Activated T-helper 1 cell treated with anti-CD3 and anti-CD28 coated beads, Interleukin-12 subunit alpha, Interleukin-12 subunit beta, Interleukin-2, Interleukin-4 antibody, amounts not matched to agents 30 ng/mL and 10 ng/mL and 1 ng/mL, durations not matched to agents 14 hours and 24 hours and 36 hours (primary cell): Measurements from ENCODE around the gene CABLES1. TPM values are rescaled to one million over a fixed set of nuclear protein-coding genes. Genes with fewer than 3 reads are reported as not detected.
"Not testable (repeated sequence)": the region's sequence is repeated elsewhere in the genome, so short reads cannot be mapped to it uniquely, and the experiment has no call there.

ENCODE experiments used
- DNase-seq: peaks from one replicate; pipeline ENCODE4 v3.0.0; 2021; ENCODE audit warnings: low spot score
- H3K27ac Mint-ChIP-seq: one replicate; pipeline ENCODE4 v1.8.0; 2021; ENCODE audit warnings: mild to moderate bottlenecking, mixed read lengths
- H3K27me3 Mint-ChIP-seq: one replicate; pipeline ENCODE4 v1.8.0; 2022; ENCODE audit warnings: mild to moderate bottlenecking, moderate library complexity, mixed read lengths; ENCODE audit not compliant: insufficient read depth
- H3K36me3 Mint-ChIP-seq: one replicate; pipeline ENCODE4 v1.8.0; 2021; ENCODE audit warnings: low read depth, mixed read lengths
- H3K4me1 Mint-ChIP-seq: one replicate; pipeline ENCODE4 v1.8.0; 2021; ENCODE audit warnings: low read depth, mixed read lengths
- H3K4me3 Mint-ChIP-seq: one replicate; pipeline ENCODE4 v1.8.0; 2021; ENCODE audit warnings: mild to moderate bottlenecking, moderate library complexity, mixed read lengths
- H3K9me3 Mint-ChIP-seq: one replicate; pipeline ENCODE4 v1.8.0; 2021; ENCODE audit warnings: mixed read lengths
- intact Hi-C: fragments of 100-400 bp; cut with micrococcal nuclease; formaldehyde crosslinking; loops from one replicate; pipeline ENCODE4 v1.15.1; 2024
- total RNA-seq: library from RNA; stranded (reverse); gene quantifications from 2 replicates; pipeline ENCODE4 v1.2.3, GENCODE V29; 2022

Gene CABLES1
- total RNA-seq, 1 donor from 2014 or later: 3.2 TPM

DNA sequence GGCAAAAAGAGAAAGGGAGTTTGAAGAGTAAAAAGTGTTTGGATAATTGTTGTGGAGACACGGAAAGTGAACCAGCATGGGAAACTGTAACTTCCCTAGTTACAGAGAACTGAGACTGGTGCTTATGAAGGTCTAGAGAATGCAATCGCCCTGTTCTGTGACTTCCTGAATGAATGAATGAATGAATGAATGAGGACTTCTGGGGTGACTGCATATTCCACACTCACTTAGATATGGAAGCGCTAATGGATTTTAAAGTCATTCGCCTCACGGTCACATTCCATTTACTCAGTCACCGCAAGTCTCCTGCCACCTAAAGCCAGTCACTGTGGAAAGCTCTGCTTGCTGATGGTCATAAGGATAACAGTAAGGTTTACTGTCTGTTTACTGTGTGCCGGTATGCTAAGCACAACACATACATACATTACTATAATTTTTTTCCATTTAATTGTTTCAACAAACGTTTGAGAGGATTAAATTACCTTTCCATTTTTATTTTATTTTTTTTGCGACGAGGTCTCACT lies 138.2 kb downstream of the CABLES1 start:
- Mint-ChIP-seq H3K9me3 (peaks cover 45% of the 10 kb centered on the region), H3K36me3 (peaks cover 13% of the 10 kb centered on the region), H3K27ac (no peak overlapping the region), H3K4me3 (no peak overlapping the region), H3K27me3 (peaks cover 2% of the 10 kb centered on the region), H3K4me1 (peaks cover 16% of the 10 kb centered on the region)
- intact Hi-C loops: no loop called here
- no peak for DNase-seq

DNA sequence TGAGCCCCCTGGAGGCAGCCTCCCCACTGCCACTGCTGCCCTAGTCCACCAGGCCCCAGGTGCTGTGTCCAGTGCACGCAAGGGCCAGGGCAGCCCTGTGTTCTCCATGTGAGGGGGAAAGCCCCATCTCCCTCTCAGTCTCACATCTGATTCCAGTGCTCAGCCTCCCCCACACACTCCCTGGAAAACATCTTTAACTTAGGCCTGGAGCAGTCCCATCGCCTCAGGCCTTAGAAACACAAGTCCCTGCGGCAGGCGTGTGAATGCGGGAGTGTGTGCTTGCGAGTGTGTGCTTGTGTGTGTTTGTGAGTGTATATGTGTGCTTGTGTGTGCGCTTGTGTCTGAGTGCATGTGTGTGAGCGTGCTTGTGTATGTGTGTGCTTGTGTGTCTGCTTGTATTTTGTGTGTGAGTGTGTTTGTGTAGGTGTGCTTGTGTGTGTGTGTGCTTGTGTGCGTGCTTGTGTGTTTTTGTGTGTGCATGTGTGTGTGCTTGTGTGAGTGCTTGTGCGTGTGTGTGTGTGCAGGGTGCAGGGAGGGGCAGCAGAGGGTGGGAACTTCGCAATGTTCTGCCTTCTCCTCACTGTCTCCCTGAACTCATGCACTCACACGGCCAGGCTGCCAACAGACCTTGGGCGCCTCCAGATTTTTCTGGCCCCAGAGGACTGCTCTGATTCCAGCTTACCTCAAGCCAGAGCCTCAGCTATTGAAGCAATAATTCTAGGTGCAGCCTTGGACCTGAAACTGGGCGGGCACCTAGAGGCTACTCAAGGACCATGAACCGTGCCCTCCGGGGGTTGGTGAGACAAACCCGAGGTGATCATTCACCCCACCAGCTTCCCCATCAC lies 139.6 kb downstream of the CABLES1 start:
- Mint-ChIP-seq H3K27me3 (no peaks in the 10 kb centered on the region), H3K36me3 (peaks cover 8% of the 10 kb centered on the region), H3K9me3 (peaks cover 34% of the 10 kb centered on the region), H3K4me1 (peaks cover 9% of the 10 kb centered on the region), H3K27ac (no peak overlapping the region), H3K4me3 (no peak overlapping the region)
- DNase-seq: no peak
- intact Hi-C loops: no loop called here

DNA sequence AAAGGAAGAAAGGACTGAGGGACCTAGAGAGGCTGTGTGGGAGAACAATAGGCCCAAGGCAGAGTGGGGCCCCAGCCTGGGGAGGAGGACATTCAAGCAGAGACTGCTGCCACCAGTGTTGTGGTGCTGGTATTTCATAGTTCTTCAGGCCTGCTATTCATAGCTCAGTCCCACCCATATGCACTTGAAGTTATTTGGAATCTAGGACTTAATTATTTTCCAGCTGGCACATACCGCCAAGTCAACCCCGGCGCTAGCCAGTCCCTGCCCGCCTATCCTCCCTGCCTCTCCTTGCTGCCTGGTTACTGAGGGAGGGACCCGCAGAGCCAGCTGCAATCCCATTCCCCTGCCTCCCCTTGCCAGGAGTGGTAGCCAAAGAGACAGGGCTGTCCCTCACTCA lies 141.2 kb downstream of the CABLES1 start:
- H3K4me3 Mint-ChIP-seq: no peak overlapping the region
- H3K9me3 Mint-ChIP-seq: peaks cover 20% of the 10 kb centered on the region
- no peak for DNase-seq
- peaks cover 8% of the 10 kb centered on the region for H3K36me3 Mint-ChIP-seq
- peaks cover 9% of the 10 kb centered on the region for H3K4me1 Mint-ChIP-seq
- intact Hi-C loops: no loop called here
- H3K27ac Mint-ChIP-seq: no peak overlapping the region
- H3K27me3 Mint-ChIP-seq: no peaks in the 10 kb centered on the region

DNA sequence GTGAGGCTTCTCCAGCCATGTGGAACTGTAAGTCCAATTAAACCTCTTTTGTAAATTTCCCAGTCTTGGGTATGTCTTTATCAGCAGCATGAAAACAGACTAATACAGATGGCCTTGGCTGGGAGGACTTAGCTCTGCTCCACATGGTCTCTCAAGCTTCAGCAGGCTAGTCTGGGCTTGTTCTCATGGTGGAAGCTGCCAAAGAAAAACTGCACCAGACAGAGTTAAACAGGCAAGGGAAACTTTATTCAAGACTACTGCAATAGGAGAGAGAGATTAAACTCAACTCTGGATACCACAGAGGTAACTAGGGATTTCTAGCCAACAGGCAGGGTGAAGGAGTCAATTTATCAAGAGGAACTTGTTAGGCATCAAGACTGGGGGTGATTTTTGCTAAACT lies 142.1 kb downstream of the CABLES1 start:
- Mint-ChIP-seq H3K4me3 (no peak overlapping the region), H3K27me3 (no peaks in the 10 kb centered on the region), H3K27ac (no peak overlapping the region), H3K4me1 (peaks cover 9% of the 10 kb centered on the region), H3K36me3 (peaks cover 8% of the 10 kb centered on the region), H3K9me3 (peaks cover 15% of the 10 kb centered on the region)
- no peak for DNase-seq
- intact Hi-C loops: no loop called here

DNA sequence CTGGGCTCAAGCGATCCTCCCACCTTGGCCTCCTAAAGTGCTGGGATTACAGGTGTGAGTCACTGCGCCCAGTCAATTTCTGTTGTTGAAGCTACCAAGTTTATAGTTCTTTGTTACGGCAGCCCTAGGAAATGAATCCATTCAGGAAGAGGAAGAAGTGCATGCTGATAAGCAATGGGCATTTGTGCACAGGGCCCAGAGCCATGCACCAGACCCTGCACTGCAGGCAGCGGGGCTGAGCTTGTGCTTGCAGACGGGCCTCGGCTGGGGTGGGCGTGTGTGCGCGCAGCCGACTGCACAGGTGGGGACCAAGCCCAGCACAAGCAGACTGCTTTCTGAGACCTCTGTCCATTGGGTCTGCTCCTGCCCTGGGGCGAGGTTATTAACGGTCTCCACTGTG lies 144.6 kb downstream of the CABLES1 start:
- Mint-ChIP-seq H3K4me1 (peaks cover 12% of the 10 kb centered on the region), H3K4me3 (no peak overlapping the region), H3K27me3 (no peaks in the 10 kb centered on the region), H3K27ac (no peak overlapping the region), H3K9me3 (peaks cover 10% of the 10 kb centered on the region), H3K36me3 (peaks cover 8% of the 10 kb centered on the region)
- no peak for DNase-seq
- intact Hi-C loops: no loop called here

DNA sequence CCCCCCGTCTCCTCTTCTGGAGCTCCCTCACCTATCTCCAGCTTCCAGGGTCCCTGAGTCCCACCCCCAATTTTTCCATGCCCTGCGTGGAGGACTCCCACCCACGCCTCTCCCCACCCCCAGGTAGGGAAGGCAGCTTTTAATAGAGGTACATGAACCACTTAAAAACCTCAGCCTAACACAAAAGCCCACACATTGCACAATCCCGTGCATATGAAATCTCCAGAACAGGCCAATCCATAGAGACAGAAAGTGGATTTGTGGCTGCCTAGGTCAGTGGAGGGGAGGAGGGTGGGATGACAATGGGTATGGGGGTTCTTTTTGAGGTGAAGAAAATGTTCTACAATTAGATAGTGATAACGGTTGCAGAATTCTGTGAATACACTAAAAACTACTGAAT lies 145.6 kb downstream of the CABLES1 start:
- no peak overlapping the region for H3K4me3 Mint-ChIP-seq
- peaks cover 17% of the 10 kb centered on the region for H3K4me1 Mint-ChIP-seq
- peaks cover 10% of the 10 kb centered on the region for H3K9me3 Mint-ChIP-seq
- intact Hi-C loops: no loop called here
- H3K27me3 Mint-ChIP-seq: no peaks in the 10 kb centered on the region
- no peak for DNase-seq
- no peak overlapping the region for H3K27ac Mint-ChIP-seq
- peaks cover 8% of the 10 kb centered on the region for H3K36me3 Mint-ChIP-seq

DNA sequence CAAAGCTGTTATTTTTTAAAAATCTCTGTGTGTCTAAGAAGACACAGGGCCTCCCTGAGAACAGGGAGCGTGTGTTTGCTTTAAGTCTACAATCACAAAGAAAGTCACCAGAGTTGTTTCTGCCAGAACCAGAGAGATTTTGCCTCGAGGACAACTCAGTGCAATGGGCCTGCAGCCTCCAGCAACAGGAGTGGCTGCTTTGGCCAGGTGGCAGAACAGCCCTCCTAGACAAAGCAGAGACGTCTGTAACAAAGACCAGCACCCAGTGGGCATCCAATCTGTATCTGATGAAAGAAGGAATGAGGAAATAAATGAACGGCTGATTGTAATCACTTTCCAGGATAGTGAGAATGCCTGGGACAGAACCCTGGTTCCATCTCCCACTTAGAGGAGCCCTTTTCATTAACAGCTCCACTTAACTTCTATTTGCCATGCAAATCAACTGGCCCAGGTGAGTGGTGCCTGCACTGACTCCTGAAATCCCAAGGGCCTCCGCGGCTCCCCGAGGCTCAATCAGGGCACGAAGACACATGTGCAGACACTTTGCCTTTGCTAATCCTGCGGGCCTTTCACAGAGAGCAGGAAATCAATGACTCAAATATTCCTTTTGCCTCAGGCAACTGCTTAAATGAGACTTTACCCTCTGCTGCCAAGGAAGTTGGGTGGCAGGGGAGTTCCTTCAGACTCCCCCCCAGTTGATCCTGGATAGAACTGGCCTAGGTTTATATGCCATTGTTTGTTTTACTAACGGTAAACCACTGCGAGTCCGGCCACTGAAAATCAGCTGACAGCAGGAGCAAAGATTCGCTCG lies 146.5 kb downstream of the CABLES1 start:
- no peaks in the 10 kb centered on the region for H3K27me3 Mint-ChIP-seq
- peaks cover 17% of the 10 kb centered on the region for H3K4me1 Mint-ChIP-seq
- H3K4me3 Mint-ChIP-seq: no peak overlapping the region
- intact Hi-C loops: no loop called here
- DNase-seq: no peak
- peaks cover 8% of the 10 kb centered on the region for H3K36me3 Mint-ChIP-seq
- H3K27ac Mint-ChIP-seq: no peak overlapping the region
- H3K9me3 Mint-ChIP-seq: peaks cover 10% of the 10 kb centered on the region

DNA sequence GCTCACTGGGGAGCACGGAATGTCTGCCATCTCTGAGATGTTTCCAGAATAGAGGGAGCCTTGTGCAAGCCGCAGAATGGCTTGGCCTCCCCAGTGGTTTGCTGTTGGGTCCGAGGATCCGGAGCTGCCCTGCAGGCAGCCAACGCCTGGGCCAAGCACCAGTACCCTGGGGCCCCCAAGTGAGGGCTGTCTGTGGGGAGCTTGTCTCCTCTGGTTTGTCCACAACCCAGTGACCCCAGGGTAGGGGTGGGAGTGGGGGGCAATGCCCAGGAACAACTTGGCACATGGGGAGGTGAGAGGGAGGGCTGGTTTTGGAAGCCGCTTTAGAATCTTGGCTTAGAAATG lies 147.1 kb downstream of the CABLES1 start:
- H3K27ac Mint-ChIP-seq: no peak overlapping the region
- DNase-seq: no peak
- H3K9me3 Mint-ChIP-seq: peaks cover 8% of the 10 kb centered on the region
- no peak overlapping the region for H3K4me3 Mint-ChIP-seq
- H3K4me1 Mint-ChIP-seq: peaks cover 17% of the 10 kb centered on the region
- no peaks in the 10 kb centered on the region for H3K27me3 Mint-ChIP-seq
- H3K36me3 Mint-ChIP-seq: peaks cover 5% of the 10 kb centered on the region
- intact Hi-C loops: no loop called here

DNA sequence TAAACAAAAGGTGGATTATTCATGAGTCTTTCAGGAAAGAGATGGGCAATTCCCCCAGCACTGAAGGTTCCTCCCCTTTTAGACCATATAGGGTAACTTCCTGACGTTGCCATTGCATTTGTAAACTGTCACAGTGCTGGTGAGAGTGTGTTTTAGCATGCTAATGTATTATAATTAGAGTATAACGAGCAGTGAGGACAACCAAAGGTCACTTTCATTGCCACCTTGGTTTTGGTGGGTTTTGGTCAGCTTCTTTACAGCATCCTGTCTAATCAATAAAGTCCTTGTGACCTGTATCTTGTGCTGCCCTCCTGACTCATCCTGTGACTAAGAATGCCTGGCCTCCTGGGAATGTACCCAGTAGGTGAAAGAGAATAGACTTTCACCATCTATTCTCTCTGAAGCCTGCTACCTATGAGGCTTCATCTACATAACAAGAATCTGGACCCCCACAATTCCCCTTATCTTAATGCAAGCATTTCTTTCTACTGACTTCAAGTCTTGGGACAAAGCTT lies 148.7 kb downstream of the CABLES1 start:
- Mint-ChIP-seq H3K4me3 (no peak overlapping the region), H3K4me1 (peaks cover 17% of the 10 kb centered on the region), H3K36me3 (no peaks in the 10 kb centered on the region), H3K9me3 (no peaks in the 10 kb centered on the region), H3K27ac (no peak overlapping the region), H3K27me3 (no peaks in the 10 kb centered on the region)
- intact Hi-C loops: no loop called here
- no peak for DNase-seq

DNA sequence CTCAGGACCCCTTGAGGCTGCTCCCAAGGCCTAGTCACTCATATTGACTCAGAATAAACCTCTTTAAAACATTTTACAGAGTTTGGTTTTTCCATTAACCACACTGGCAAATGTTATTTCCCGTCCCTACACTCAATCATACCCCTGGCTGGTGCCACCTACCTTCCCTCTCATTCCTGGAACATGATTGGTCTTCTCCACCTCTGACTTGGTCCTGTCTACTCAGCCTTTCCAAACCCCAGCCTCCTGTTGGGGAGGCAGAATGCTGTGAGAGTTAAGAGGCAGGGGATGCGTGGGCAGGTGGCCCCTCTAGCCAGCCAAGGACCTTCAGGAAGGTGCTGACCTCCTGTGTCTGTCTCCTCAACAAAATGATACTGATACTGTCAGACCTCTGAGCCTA lies 149.3 kb downstream of the CABLES1 start:
- intact Hi-C loops: no loop called here
- no peaks in the 10 kb centered on the region for H3K27me3 Mint-ChIP-seq
- H3K4me1 Mint-ChIP-seq: peaks cover 17% of the 10 kb centered on the region
- no peak overlapping the region for H3K4me3 Mint-ChIP-seq
- H3K36me3 Mint-ChIP-seq: no peaks in the 10 kb centered on the region
- no peak overlapping the region for H3K27ac Mint-ChIP-seq
- no peaks in the 10 kb centered on the region for H3K9me3 Mint-ChIP-seq
- no peak for DNase-seq

DNA sequence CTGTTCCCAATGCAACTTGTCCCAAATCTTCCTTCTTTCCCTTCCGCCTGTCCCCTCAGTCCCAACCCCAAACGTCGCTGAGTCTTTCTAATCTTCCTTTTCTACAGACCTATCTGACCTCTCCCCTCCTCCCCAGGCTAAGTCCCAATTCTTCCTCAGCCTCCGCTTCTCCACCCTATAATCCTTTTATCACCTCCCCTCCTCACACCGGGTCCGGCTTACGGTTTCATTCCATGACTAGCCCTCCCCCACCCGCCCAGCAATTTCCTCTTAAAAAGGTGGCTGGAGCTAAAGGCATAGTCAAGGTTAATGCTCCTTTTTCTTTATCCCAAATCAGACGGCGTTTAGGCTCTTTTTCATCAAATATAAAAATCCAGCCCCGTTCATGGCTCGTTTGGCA lies 150.3 kb downstream of the CABLES1 start:
- DNase-seq, H3K27me3 Mint-ChIP-seq, H3K36me3 Mint-ChIP-seq, H3K4me3 Mint-ChIP-seq, H3K9me3 Mint-ChIP-seq, H3K27ac Mint-ChIP-seq, intact Hi-C loops: not testable (repeated sequence)
- H3K4me1 Mint-ChIP-seq: peaks cover 17% of the 10 kb centered on the region

DNA sequence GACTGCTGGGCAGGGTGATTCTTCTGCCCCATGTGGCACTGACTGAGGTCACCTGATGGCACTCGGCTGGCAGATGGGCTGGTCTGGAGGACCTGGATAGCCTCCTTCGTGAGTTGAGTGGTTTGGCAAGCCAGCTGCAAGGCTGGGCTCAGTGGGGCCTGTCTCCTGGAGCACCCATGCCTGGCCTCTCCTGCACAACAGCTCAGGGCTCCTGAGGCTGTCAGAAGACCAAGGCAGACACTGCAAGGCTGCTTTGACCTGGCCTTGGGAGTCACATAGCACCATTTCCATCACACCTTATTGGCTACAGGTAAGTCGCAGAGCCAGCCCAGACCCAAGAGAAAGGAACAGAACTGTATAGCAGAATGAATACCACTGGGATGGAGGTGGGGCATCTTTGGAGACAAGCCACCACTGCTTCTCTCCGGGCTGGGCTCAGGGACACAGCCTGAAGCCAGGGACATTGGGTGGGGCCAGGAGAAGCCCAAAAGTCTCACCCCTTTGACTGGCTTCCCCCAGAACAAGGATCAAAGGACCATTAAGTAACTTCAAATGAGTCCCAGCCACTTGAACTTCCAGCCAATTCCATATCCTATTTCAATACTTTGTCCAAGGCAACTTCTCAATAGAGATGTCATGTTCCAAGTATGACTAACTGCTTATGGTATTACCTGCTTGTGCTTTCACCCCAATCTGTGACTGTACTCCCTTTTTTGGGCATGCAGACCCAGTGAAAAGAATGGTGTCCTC lies 156.3 kb downstream of the CABLES1 start:
- H3K4me3 Mint-ChIP-seq: no peak overlapping the region
- H3K27ac Mint-ChIP-seq: no peak overlapping the region
- no peaks in the 10 kb centered on the region for H3K27me3 Mint-ChIP-seq
- H3K36me3 Mint-ChIP-seq: no peaks in the 10 kb centered on the region
- intact Hi-C loops: no loop called here
- no peaks in the 10 kb centered on the region for H3K4me1 Mint-ChIP-seq
- DNase-seq: no peak
- H3K9me3 Mint-ChIP-seq: no peaks in the 10 kb centered on the region
